Osteoblast (primary cell): ENCODE results near the gene PLPP6. TPM values are rescaled to one million over a fixed set of nuclear protein-coding genes. Genes with fewer than 3 reads are reported as not detected.

Experiments
- DNase-seq: peaks from one replicate; pipeline ENCODE4 v3.0.0; 2011; ENCODE audit warnings: low spot score, mixed read lengths; ENCODE audit not compliant: insufficient read length; ENCODE audit errors: missing footprints
- H2AFZ ChIP-seq: 2 replicates; pipeline ENCODE4 v1.6.0; 2011; ENCODE audit warnings: mild to moderate bottlenecking, low read length
- H3K27ac ChIP-seq: 2 replicates; pipeline ENCODE4 v1.5.1; 2011; ENCODE audit warnings: mild to moderate bottlenecking, low read depth, low read length, moderate library complexity
- H3K27me3 ChIP-seq: 2 replicates; pipeline ENCODE4 v1.6.0; 2012; ENCODE audit warnings: mild to moderate bottlenecking, control low read depth, inconsistent platforms, low read length, moderate library complexity; ENCODE audit not compliant: insufficient read depth
- H3K36me3 ChIP-seq: 2 replicates; pipeline ENCODE4 v1.5.1; 2011; ENCODE audit warnings: mild to moderate bottlenecking, low read length, control low read depth, moderate library complexity; ENCODE audit not compliant: insufficient read depth
- H3K4me1 ChIP-seq: 2 replicates; pipeline ENCODE4 v1.5.1; 2011; ENCODE audit warnings: mild to moderate bottlenecking, low read length, control low read depth, moderate library complexity; ENCODE audit not compliant: insufficient read depth
- H3K4me2 ChIP-seq: 2 replicates; pipeline ENCODE4 v1.6.0; 2011; ENCODE audit warnings: mild to moderate bottlenecking, low read length; ENCODE audit not compliant: insufficient read depth
- H3K4me3 ChIP-seq: fragments of 200-600 bp; sonication (generic); 3 replicates; pipeline ENCODE4 v1.5.1; 2012; ENCODE audit warnings: mild to moderate bottlenecking, low read length, inconsistent platforms; ENCODE audit not compliant: insufficient read depth
- H3K79me2 ChIP-seq: 2 replicates; pipeline ENCODE4 v1.6.0; 2012; ENCODE audit warnings: mild to moderate bottlenecking, low read length, control low read depth, inconsistent platforms; ENCODE audit not compliant: insufficient read depth
- H3K9me3 ChIP-seq: 2 replicates; pipeline ENCODE4 v1.5.1; 2011; ENCODE audit warnings: low read depth, low read length, control low read depth
- H4K20me1 ChIP-seq: 2 replicates; pipeline ENCODE4 v1.6.0; 2012; ENCODE audit warnings: mild to moderate bottlenecking, low read length, control low read depth; ENCODE audit not compliant: insufficient read depth
- total RNA-seq: library from RNA; depleted of rRNA; stranded (reverse); fragments of >200 nt; gene quantifications from 2 replicates; pipeline ENCODE4 v1.2.3, GENCODE V29; 2012
- TF ChIP-seq, protein P1 (sequence below): IDR thresholded peaks from 2 replicates; pipeline ENCODE4 v1.5.1; 2011; ENCODE audit warnings: mild to moderate bottlenecking, low read depth, low read length, moderate library complexity; ENCODE audit errors: extremely low read depth

The PLPP6 gene
- total RNA-seq, 1 donor: 7.2 TPM

DNA sequence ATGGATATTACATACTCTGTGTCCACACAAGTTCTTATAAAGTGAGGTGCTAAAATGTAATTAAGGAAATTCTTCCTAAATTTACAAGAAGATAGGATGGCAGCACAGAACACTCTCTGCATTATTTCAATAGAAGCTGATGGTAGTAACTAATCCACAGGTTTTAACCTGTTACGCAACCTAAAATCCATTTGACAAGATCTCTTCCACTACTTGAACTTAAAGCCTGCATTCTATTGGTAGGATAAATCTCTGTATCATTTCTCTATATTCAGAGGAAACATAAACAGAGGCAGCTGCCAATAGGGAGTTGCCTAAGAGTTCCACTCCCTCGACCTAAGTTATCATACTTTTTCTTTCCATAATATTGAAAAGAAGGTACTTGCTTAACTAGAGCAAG lies 38.8 kb downstream of the PLPP6 start:
- Histone ChIP-seq H3K4me1 (peaks cover 8% of the 10 kb centered on the region), H3K4me3 (no peak overlapping the region), H3K79me2 (peaks cover 9% of the 10 kb centered on the region), H3K27ac (no peak overlapping the region), H3K36me3 (peaks cover 33% of the 10 kb centered on the region), H3K27me3 (no peaks in the 10 kb centered on the region), H2AFZ (no peak overlapping the region), H4K20me1 (peaks cover 6% of the 10 kb centered on the region), H3K9me3 (no peaks in the 10 kb centered on the region), H3K4me2 (no peak overlapping the region)
- no peak for DNase-seq
- TF ChIP-seq, protein P1, sequence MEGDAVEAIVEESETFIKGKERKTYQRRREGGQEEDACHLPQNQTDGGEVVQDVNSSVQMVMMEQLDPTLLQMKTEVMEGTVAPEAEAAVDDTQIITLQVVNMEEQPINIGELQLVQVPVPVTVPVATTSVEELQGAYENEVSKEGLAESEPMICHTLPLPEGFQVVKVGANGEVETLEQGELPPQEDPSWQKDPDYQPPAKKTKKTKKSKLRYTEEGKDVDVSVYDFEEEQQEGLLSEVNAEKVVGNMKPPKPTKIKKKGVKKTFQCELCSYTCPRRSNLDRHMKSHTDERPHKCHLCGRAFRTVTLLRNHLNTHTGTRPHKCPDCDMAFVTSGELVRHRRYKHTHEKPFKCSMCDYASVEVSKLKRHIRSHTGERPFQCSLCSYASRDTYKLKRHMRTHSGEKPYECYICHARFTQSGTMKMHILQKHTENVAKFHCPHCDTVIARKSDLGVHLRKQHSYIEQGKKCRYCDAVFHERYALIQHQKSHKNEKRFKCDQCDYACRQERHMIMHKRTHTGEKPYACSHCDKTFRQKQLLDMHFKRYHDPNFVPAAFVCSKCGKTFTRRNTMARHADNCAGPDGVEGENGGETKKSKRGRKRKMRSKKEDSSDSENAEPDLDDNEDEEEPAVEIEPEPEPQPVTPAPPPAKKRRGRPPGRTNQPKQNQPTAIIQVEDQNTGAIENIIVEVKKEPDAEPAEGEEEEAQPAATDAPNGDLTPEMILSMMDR: no peak

DNA sequence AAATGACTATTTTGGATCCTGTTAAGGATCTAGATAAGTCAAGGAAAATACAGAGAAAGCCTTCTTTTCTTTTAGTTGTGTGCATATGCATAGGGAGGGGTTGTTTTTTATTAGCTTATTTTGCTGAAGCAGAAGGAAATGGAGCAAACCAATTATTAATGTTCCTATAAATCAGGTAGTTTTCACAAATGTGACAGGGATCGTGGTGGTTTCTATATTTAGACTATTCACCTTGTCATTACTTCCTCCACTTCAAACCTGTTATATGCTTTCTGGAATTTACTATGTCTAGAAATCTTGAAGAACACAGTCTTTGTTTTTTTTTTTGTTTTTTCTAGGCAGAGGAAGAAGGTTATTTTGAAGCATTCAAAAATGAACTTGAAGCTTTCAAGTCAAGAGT lies 39.4 kb downstream of the PLPP6 start:
- no peak overlapping the region for H3K27ac ChIP-seq
- peaks cover 8% of the 10 kb centered on the region for H3K4me1 ChIP-seq
- H4K20me1 ChIP-seq: peaks cover 3% of the 10 kb centered on the region
- H3K9me3 ChIP-seq: no peaks in the 10 kb centered on the region
- no peak overlapping the region for H2AFZ ChIP-seq
- DNase-seq: no peak
- H3K27me3 ChIP-seq: no peaks in the 10 kb centered on the region
- no peak overlapping the region for H3K4me2 ChIP-seq
- TF ChIP-seq, protein P1: no peak
- peaks cover 5% of the 10 kb centered on the region for H3K79me2 ChIP-seq
- H3K36me3 ChIP-seq: peaks cover 33% of the 10 kb centered on the region
- H3K4me3 ChIP-seq: no peak overlapping the region

DNA sequence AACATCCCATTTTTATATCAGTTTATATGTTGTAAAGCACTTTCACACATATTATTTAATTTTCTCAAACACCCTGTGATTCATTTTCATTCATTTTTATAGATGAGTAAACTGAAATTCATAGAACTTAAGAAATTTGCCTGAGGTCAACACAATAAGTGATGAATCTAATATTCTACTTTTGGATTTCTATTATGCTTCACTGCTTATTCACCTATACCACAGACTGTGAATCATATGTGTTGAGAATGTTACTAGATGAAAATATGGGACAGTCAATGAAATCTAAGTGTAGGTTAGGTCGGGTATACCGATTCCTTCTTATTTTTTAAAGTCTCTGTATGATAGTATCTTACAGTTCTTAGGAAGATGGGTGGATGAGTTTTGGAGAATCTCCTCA lies 42.0 kb downstream of the PLPP6 start:
- no peaks in the 10 kb centered on the region for H3K79me2 ChIP-seq
- no peak overlapping the region for H3K27ac ChIP-seq
- no peak overlapping the region for H3K4me3 ChIP-seq
- no peak for DNase-seq
- no peaks in the 10 kb centered on the region for H3K27me3 ChIP-seq
- peaks cover 8% of the 10 kb centered on the region for H3K4me1 ChIP-seq
- TF ChIP-seq, protein P1: no peak
- H4K20me1 ChIP-seq: peaks cover 3% of the 10 kb centered on the region
- no peaks in the 10 kb centered on the region for H3K9me3 ChIP-seq
- peaks cover 26% of the 10 kb centered on the region for H3K36me3 ChIP-seq
- H3K4me2 ChIP-seq: no peak overlapping the region
- no peak overlapping the region for H2AFZ ChIP-seq

DNA sequence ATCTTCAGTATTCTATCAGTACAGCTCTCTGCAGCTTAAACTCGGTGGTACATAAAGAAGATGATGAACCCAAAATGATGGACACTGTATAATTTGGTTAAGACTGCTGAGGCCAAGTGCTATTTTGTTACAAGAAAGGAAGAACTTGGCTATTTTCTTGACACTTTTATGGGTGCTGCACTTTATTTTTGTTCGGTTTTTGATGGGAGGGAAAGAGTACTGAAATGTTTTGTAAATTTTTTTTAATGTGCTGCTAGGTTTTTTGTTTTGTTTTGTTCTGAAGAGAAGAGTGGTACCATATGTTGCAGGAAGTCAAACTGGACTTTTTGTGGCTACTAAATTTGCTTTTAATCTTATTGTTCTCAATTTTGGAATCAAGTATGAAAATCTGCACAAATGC lies 43.9 kb downstream of the PLPP6 start:
- Histone ChIP-seq H3K27me3 (no peaks in the 10 kb centered on the region), H3K4me2 (no peak overlapping the region), H4K20me1 (peaks cover 3% of the 10 kb centered on the region), H3K27ac (no peak overlapping the region), H3K4me3 (no peak overlapping the region), H2AFZ (no peak overlapping the region), H3K79me2 (no peaks in the 10 kb centered on the region), H3K36me3 (peaks cover 17% of the 10 kb centered on the region), H3K9me3 (no peaks in the 10 kb centered on the region), H3K4me1 (peaks cover 8% of the 10 kb centered on the region)
- TF ChIP-seq, protein P1: no peak
- DNase-seq: no peak
